Stimulated activated naive CD8-positive, alpha-beta T cell treated with anti-CD3 and anti-CD28 coated beads, Interleukin-15, amount 100 ng/mL, for 72 hours (primary cell): ENCODE results near the gene SRGAP2C.
A peak's percentile ranks its signal among the peaks of the same experiment; 100 is the strongest.
"Not testable (repeated sequence)": the region's sequence is repeated elsewhere in the genome, so short reads cannot be mapped to it uniquely, and the experiment has no call there.

ENCODE experiments used
- ATAC-seq: fragments of 150-1000 bp; cut with Tn5 transposase; 2 replicates; pipeline ENCODE4 v1.10.0; 2021; ENCODE audit warnings: mild to moderate bottlenecking, moderate library complexity
- DNase-seq, 2 donors: peaks; one replicate each; pipeline ENCODE4 v3.0.0; 2021 to 2022
- H3K27ac Mint-ChIP-seq, 2 donors: one replicate each; pipeline ENCODE4 v1.8.0; 2022; ENCODE audit warnings: mild to moderate bottlenecking in 2 of 2, mixed read lengths in 2 of 2, moderate library complexity in 2 of 2
- H3K27me3 Mint-ChIP-seq: one replicate; pipeline ENCODE4 v1.8.0; 2022; ENCODE audit warnings: mixed read lengths
- H3K4me1 Mint-ChIP-seq: one replicate; pipeline ENCODE4 v1.8.0; 2022; ENCODE audit warnings: mild to moderate bottlenecking, mixed read lengths
- H3K4me3 Mint-ChIP-seq, 2 donors: one replicate each; pipeline ENCODE4 v1.8.0; 2022; ENCODE audit warnings: mild to moderate bottlenecking in 2 of 2, mixed read lengths in 2 of 2, moderate library complexity in 1 of 2
- H3K9me3 Mint-ChIP-seq, 2 donors: one replicate each; pipeline ENCODE4 v1.8.0; 2022; ENCODE audit warnings: mixed read lengths in 2 of 2

SRGAP2C gene

DNA sequence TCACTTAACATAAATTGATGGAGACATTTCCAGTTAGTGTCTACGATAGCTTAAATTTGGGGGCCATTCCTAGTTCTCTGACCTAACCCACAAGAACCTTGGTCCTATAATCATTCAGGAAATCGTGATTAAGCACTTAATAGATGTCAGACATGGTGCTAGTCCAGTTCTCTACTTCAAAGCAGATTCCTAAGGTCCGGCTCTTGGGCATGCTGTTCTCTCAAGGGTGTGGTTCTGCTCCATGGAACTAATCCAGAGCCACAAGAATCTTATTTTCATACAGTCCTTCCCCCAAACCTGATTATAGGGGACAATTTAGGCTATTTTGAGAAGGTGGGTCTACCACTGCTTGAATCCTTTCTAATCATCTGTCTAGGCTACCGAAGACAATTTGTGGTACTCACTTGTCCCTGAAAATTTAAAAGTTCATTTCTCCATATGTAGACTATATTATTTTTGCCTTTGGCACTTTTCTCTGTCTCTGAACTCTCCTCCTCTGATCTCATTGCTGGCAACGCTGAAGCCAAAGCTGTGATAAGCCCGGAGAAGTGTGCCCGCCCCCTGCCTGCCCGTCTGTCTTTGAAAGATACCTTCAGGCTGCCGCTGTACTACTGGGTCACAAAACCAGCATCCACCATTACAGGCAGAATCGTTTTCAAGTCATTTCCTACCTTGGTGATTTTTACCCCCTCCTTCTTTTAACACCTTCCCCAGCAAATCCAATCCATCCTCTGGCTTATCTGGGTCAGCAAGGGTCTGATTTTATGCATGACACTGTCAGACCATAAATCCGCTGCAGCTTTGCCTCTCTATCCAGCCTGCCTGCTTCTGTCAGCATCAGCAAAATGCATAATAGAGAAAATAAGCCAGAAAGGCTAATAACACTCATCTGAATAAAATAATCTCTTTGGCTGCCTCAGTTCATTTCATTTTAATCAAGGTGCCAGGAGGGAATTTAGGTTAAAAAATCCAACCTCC lies 133.0 kb downstream of the SRGAP2C start:
- H3K4me3 Mint-ChIP-seq, H3K27me3 Mint-ChIP-seq, H3K4me1 Mint-ChIP-seq, ATAC-seq, H3K27ac Mint-ChIP-seq, DNase-seq, H3K9me3 Mint-ChIP-seq: not testable (repeated sequence)

DNA sequence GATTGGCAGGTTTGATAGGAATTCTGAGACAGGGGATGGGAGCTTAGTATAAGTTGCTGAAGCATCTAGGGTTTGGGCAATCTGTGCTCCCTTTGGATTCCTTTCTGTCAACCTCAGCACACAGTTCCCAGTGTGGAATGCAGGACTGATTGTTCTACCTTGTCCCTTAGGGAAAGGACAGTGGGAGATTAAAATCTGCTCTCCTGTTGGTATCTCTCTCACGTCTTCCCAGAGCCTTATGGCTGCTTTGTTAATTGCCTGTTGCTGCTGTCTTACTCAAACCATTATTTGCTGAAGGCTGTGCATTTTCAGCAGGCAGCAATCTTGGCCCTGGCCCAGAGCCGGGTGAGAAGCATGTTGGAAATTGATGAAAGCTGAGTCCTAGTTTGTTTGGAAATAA lies 133.9 kb downstream of the SRGAP2C start:
- H3K27ac Mint-ChIP-seq, ATAC-seq, DNase-seq, H3K27me3 Mint-ChIP-seq, H3K4me3 Mint-ChIP-seq, H3K9me3 Mint-ChIP-seq, H3K4me1 Mint-ChIP-seq: not testable (repeated sequence)

DNA sequence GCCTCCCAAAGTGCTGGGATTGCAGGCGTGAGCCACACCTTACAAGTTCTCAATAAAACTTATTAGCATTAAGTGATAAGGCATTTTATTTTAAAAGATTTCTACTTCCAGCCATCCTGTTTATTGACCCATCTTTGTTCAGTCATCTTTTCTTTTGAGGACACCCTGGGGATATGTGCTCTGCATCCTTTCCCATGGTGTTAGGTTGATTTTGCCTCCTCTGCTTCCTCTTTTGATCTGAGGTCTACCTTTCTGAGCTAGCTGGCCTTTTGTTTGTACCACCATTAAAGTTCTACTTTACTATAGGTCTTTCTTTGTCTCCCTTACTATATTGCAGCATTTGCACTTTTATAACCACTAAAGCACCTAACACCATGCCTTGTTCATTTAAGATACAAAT lies 136.9 kb downstream of the SRGAP2C start:
- DNase-seq, H3K27ac Mint-ChIP-seq, H3K27me3 Mint-ChIP-seq, ATAC-seq, H3K9me3 Mint-ChIP-seq, H3K4me1 Mint-ChIP-seq, H3K4me3 Mint-ChIP-seq: not testable (repeated sequence)

DNA sequence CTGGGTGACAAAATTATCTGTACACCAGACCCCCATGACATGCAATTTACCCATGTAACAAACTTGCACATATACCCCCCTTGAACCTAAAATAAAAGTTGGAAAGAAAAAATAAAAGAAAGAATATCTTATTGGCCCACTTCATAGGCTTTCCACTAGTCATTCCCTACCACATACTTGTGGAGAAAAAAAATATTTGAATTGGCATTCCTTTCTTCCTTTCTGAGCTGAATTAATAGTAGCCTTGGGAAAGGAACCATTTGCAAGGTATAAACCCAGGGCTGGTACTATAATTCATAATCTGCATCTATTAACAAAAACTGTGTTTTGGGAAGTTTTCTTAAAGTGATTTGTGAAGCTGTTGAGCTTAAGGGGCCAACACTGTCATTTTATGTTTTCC lies 140.0 kb downstream of the SRGAP2C start:
- ATAC-seq, DNase-seq, H3K4me1 Mint-ChIP-seq, H3K9me3 Mint-ChIP-seq, H3K27me3 Mint-ChIP-seq, H3K4me3 Mint-ChIP-seq, H3K27ac Mint-ChIP-seq: not testable (repeated sequence)

DNA sequence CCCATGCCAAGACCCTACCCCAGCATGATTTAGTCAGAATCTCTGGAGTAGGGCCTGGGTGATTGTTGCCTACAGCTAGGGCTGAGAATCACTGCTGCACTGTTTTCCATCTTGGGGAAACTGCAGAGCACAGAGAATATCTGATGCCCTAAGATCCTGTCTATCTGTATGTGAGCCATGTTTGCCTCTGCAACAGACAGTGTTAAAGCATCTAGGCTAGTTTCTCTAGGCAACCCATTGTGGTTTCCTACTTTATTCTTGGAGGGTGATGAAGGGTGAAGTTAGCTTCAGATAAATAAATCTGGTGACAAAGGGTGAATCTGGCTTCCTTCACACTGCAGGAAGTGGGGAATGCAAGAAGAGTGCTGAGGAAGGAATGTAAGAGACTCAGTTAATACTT lies 147.4 kb downstream of the SRGAP2C start:
- H3K9me3 Mint-ChIP-seq, H3K27me3 Mint-ChIP-seq, DNase-seq, H3K4me1 Mint-ChIP-seq, H3K4me3 Mint-ChIP-seq, H3K27ac Mint-ChIP-seq: not testable (repeated sequence)
- peak; percentile 35 for ATAC-seq

DNA sequence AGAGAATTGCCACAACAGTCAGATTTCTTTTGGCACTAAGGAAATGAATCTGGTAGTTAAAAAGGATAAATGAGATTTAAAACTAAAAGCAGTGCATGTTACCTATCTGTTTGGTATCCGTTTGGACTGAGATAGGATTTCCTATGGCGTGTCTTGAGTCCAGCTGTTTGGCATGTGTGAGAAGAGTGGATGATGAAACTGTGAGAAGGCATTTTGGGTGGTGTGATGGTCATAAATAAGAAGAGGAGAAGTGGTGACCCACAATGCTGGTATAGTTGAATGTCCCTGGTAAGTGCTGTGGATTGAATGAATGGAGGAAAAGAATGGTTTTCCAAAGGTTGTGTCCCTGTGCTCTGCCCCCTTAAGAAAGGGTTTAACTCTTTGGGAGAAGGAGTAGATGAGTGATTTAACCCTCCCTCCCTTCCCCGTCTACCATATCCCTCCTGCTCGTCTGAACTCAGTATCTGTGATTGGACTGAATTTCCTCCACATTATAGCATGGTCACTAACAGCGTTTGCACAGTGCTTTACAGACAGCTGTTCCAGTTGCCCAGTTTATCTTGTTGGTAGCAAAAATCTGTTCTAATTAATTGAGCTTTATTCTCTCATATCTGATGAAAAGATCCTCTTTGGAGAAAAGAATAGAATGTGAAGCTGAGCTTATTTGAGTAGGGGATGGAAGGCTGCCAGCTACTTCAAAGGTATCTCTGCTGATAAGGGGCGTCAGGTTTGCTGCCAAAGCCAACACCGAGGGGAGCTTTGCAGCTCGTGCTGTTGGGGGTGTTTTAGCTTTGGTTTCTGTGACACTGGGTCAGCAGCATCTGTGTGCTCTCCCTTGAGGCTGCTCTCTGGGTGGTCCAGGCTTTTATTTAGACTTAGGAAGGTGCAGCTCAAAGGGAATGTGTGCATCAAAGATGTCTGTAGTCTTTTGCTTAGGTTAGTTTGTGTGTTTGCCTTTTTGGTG lies 148.1 kb downstream of the SRGAP2C start:
- H3K27ac Mint-ChIP-seq, H3K4me1 Mint-ChIP-seq, H3K27me3 Mint-ChIP-seq, DNase-seq, ATAC-seq, H3K9me3 Mint-ChIP-seq, H3K4me3 Mint-ChIP-seq: not testable (repeated sequence)

DNA sequence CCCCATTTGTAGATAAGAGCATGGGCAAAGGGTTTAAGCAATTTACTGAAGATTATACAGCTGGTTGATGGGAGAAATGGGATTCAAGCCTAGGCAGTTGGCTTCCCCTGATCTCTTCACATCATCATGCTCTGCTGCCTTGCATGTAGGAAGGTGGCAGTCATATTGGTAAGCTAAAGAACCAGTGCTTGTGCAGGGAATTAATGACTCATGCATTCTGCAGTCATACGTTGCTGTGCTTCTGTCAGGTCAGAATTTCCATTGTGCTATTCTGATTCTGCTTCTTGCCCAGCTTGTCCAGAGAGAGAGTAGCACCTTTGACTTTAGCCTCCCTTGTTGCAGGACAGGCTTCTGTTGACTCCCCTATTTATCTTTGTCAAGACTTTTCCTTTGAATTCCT lies 153.2 kb downstream of the SRGAP2C start:
- ATAC-seq, result peak; percentile 95
- H3K27me3 Mint-ChIP-seq, H3K27ac Mint-ChIP-seq, H3K9me3 Mint-ChIP-seq, H3K4me3 Mint-ChIP-seq, DNase-seq, H3K4me1 Mint-ChIP-seq: not testable (repeated sequence)

DNA sequence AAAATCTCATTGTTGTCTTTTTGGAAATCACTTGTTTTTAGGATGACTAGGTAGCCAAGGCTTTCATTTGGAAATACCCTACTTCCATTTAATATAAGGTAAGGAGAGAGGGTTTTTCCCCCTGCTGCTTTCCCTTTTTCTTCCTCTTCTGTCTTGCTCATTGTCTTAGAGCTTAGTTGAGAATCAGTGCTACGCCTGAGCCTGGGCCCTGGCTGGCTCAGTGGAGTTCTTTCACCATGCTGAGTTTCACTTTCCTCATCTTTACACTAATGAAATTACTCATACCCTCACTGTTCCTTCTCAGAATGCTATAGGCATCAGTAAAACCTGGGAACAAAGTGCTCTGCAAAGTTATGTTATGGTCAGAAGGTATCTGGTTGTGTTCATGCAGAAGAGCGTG lies 154.8 kb downstream of the SRGAP2C start:
- H3K27me3 Mint-ChIP-seq, H3K4me3 Mint-ChIP-seq, H3K4me1 Mint-ChIP-seq, DNase-seq, H3K9me3 Mint-ChIP-seq, H3K27ac Mint-ChIP-seq: not testable (repeated sequence)
- peak; percentile 90 for ATAC-seq

DNA sequence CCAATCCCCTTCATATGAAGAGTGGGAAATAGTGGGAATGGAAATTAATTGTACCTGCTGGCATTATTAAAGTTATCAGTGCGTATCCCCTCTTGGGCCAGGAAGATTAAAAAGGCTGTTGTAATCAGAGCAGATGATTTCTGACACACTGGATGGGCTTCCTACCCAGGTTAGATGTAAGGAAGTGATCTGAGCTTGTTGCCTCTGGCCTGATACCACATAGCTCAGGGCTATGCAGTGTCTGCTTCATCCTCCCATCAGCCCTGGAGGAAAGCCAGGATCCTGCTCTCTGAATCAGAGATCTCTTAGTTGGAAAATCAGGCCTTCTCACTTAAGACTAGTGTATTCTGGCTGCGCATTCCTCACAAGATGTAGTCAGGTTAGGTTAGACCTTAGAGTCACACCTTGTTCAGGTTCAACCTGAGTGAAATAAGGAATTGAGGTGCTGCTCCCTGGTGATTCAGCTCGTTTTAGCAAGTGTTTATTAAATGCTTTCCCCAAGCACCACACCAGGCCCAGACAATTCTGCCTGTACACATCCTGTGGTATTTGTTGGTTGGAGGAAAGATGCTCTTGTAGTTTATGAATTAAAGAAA lies 158.6 kb downstream of the SRGAP2C start:
- not testable (repeated sequence) for DNase-seq, ATAC-seq, H3K4me3 Mint-ChIP-seq, H3K27me3 Mint-ChIP-seq, H3K4me1 Mint-ChIP-seq, H3K9me3 Mint-ChIP-seq, H3K27ac Mint-ChIP-seq

DNA sequence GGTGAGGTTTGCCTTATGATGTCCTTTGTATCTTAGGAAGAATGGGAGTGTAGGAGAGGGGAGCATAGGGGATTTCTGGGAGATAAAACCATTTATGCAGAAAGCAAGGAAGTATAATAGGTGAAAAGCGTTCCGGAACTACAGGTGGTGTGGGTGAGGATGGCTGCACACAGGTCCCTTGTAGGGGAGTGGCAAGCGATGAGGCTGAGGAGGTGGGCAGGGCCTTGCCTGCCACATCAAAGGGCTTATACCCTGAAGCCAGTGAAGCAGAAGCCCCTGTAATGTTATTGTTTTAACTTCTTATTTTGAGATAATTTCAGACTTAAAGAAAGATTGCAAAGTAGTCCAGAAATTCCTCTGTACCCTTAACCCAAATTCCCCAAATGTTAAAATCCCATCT lies 159.6 kb downstream of the SRGAP2C start:
- H3K4me1 Mint-ChIP-seq, H3K9me3 Mint-ChIP-seq, DNase-seq, H3K27ac Mint-ChIP-seq, H3K27me3 Mint-ChIP-seq, H3K4me3 Mint-ChIP-seq: not testable (repeated sequence)
- ATAC-seq, result peak; percentile 41

DNA sequence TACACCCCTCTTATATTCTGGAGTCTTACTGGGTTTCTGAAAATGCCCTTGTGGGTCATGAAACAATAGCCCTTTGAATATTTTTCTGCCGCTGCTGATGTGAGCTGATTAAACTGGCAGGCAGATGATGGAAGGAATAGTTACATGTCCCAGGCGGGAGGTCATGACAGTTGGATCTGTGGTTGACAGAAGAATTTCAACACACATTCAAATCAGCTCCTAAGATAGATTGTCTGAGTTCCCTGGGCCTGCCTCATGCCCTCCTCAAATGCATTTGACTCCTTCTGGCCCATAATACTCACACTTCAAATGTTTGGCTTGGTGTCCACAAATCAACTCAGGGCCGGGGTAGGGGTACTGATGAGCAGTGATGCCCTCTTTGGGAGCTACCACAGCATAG lies 161.9 kb downstream of the SRGAP2C start:
- not testable (repeated sequence) for H3K27ac Mint-ChIP-seq, DNase-seq, H3K4me3 Mint-ChIP-seq, H3K4me1 Mint-ChIP-seq, ATAC-seq, H3K27me3 Mint-ChIP-seq, H3K9me3 Mint-ChIP-seq

DNA sequence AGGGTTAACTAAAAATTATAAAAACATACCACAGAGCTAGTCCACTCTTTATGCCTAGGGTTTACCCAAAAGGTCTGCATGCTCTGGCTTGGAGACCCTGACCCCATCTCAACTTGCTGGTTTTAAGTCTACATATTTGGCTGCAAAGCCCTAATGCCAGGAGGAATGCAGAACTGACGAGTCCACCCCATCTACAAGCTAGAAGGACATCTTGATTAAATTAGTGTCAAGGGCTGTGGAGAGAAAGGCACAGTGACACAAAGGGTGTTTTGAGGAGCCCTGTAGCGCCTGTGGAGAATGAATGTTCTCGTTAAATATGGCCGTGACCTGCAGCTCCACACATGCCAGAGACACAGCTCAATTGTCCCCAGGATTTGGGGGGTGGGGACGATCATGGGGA lies 162.7 kb downstream of the SRGAP2C start:
- not testable (repeated sequence) for H3K9me3 Mint-ChIP-seq, DNase-seq, H3K4me3 Mint-ChIP-seq, H3K27me3 Mint-ChIP-seq, ATAC-seq, H3K4me1 Mint-ChIP-seq, H3K27ac Mint-ChIP-seq

DNA sequence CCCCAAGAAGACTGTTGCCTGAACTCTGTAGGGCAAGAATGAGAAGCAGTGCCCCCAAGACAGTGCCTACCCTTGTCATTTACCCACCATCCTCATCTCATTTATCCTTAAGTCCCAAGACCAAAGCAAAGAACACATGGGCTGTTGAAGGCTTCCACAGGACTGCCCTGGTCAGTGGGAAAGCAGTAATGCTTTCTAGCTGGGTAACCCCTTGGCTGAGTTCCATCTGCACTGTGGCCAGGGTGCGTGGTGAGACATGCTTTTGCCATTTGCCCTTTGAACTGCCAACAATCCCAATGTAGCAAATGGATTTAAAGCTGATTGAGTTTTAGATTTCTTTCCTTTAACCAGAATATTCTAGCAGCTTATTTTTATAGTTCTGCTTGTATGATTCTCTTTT lies 163.3 kb downstream of the SRGAP2C start:
- not testable (repeated sequence) for H3K27me3 Mint-ChIP-seq, H3K27ac Mint-ChIP-seq, DNase-seq, H3K4me3 Mint-ChIP-seq, H3K9me3 Mint-ChIP-seq, ATAC-seq, H3K4me1 Mint-ChIP-seq

DNA sequence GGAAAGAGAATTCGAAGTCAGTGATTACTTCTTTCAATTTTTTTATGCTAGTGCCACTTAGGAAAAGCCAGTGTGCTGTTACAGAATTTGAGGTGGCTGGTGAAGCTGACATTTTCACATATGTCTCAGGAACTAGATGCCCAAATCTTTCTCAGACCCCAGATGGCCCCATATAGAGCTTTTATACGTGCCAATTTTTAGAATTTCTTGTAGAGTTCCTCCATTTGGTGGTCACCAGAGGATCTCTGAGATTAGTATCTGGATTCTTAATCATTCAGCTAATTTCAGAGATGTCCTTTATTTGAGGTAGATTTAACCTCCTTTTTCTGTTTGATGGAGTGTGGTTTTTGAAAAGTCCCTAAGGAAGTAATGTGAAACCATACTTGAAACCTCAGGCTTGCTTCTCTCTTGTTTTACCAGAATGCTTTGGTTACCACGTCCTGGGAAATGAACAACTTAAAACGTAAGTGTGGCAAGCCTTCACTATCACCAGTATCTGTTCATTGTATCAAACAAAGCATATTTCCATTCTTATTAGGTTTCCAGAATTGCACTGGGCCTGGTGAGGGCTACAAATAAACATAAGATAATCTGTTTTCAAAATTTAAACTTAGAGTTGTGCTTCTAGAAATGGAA lies 164.7 kb downstream of the SRGAP2C start:
- H3K27ac Mint-ChIP-seq, H3K4me3 Mint-ChIP-seq: not testable (repeated sequence)
- peak; percentile 92 for ATAC-seq

DNA sequence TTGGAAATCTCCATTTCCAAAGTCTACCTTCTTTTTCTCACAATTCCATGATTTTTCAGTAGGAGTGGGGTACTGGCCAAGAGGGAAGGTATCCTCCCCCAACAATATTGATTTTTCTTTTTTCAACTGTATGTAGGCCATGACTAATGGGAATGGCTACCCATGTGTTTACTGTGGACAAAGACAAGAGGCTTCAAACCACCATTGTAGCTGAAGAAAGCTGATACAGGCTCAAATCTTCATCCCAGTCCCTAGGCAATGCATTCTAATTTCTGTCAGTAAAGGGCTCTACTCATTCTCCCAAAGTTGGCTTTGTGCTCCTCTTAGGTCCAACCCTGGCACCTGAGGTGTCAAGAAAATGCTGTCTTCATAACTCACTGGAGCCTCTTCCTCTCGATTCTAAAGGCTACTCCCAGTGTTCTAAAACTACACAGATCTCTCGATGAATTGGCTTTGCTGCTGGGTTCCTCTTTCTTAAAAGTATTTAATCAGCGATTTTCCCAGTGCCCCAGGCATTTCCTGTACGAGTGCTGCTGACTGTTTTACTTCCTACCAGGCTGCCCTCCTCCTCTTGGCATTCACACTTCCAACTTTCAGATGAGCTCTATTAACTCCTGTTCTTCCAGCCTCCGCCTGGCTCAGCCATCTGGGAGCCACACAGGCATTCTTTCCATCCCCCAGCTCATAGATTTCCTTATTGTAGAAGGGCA lies 171.1 kb downstream of the SRGAP2C start:
- H3K9me3 Mint-ChIP-seq, H3K4me1 Mint-ChIP-seq, H3K27ac Mint-ChIP-seq, H3K27me3 Mint-ChIP-seq, H3K4me3 Mint-ChIP-seq, ATAC-seq, DNase-seq: not testable (repeated sequence)

More for the DNA sequence above, 164.7 kb downstream of the SRGAP2C start:
- H3K4me1 Mint-ChIP-seq, DNase-seq, H3K9me3 Mint-ChIP-seq, H3K27me3 Mint-ChIP-seq: not testable (repeated sequence)
